Measurements from ENCODE around the gene ANKRD13B. TPM values are rescaled to one million over a fixed set of nuclear protein-coding genes. Genes with fewer than 3 reads are reported as not detected.

The ANKRD13B gene
- total RNA-seq, 1 donor from 2014 or later = 7.6 TPM

GRCh38 chr17:29560316-29560715 is 32.6 kb upstream of the ANKRD13B start:
- Mint-ChIP-seq H3K27ac (ENCODE audit: unreplicated experiment) (no peak overlapping the region), H3K9me3 (ENCODE audit: unreplicated experiment) (no peaks in the 10 kb centered on the region), H3K4me1 (ENCODE audit: unreplicated experiment) (peaks cover 17% of the 10 kb centered on the region), H3K36me3 (ENCODE audit: low read depth, unreplicated experiment) (peaks cover 4% of the 10 kb centered on the region), H3K4me3 (ENCODE audit: unreplicated experiment) (no peak overlapping the region), H3K27me3 (ENCODE audit: unreplicated experiment) (peaks cover 3% of the 10 kb centered on the region)
- DNase-seq (ENCODE audit: low spot score) = no peak
- TF ChIP-seq CTCF (IDR thresholded peaks at IDR 0.05; ENCODE audit: unreplicated experiment) = no peak

- DNase-seq (ENCODE audit: low spot score) = no peak
- no peak for TF ChIP-seq CTCF (IDR thresholded peaks at IDR 0.05; ENCODE audit: unreplicated experiment)
These were observed 31.1 kb upstream of the ANKRD13B start for GRCh38 chr17:29561554-29562517.

GRCh38 chr17:29562615-29563014 is 30.3 kb upstream of the ANKRD13B start:
- Mint-ChIP-seq H3K4me1 (ENCODE audit: unreplicated experiment) (peaks cover 17% of the 10 kb centered on the region), H3K9me3 (ENCODE audit: unreplicated experiment) (no peaks in the 10 kb centered on the region), H3K4me3 (ENCODE audit: unreplicated experiment) (no peak overlapping the region), H3K27me3 (ENCODE audit: unreplicated experiment) (peaks cover 9% of the 10 kb centered on the region), H3K27ac (ENCODE audit: unreplicated experiment) (no peak overlapping the region), H3K36me3 (ENCODE audit: low read depth, unreplicated experiment) (peaks cover 4% of the 10 kb centered on the region)
- DNase-seq (ENCODE audit: low spot score) = no peak
- no peak for TF ChIP-seq CTCF (IDR thresholded peaks at IDR 0.05; ENCODE audit: unreplicated experiment)

More at GRCh38 chr17:29561554-29562517, 31.1 kb upstream of the ANKRD13B start:
- no peak overlapping the region for H3K27ac Mint-ChIP-seq (ENCODE audit: unreplicated experiment)
- H3K4me3 Mint-ChIP-seq (ENCODE audit: unreplicated experiment) = no peak overlapping the region
- peaks cover 4% of the 10 kb centered on the region for H3K36me3 Mint-ChIP-seq (ENCODE audit: low read depth, unreplicated experiment)
- peaks cover 9% of the 10 kb centered on the region for H3K27me3 Mint-ChIP-seq (ENCODE audit: unreplicated experiment)
- peaks cover 17% of the 10 kb centered on the region for H3K4me1 Mint-ChIP-seq (ENCODE audit: unreplicated experiment)
- no peaks in the 10 kb centered on the region for H3K9me3 Mint-ChIP-seq (ENCODE audit: unreplicated experiment)

GRCh38 chr17:29563816-29564215 is 29.1 kb upstream of the ANKRD13B start:
- no peak for TF ChIP-seq CTCF (IDR thresholded peaks at IDR 0.05; ENCODE audit: unreplicated experiment)
- no peak for DNase-seq (ENCODE audit: low spot score)
- H3K27me3 Mint-ChIP-seq (ENCODE audit: unreplicated experiment) = peaks cover 9% of the 10 kb centered on the region
- H3K4me3 Mint-ChIP-seq (ENCODE audit: unreplicated experiment) = no peak overlapping the region
- peaks cover 19% of the 10 kb centered on the region for H3K4me1 Mint-ChIP-seq (ENCODE audit: unreplicated experiment)
- no peak overlapping the region for H3K27ac Mint-ChIP-seq (ENCODE audit: unreplicated experiment)
- H3K9me3 Mint-ChIP-seq (ENCODE audit: unreplicated experiment) = no peaks in the 10 kb centered on the region
- H3K36me3 Mint-ChIP-seq (ENCODE audit: low read depth, unreplicated experiment) = peaks cover 4% of the 10 kb centered on the region

Data from endothelial cell (in vitro differentiated cells).